Transverse colon (tissue), 4 donors: Measurements from ENCODE around the gene THADA. TPM values are rescaled to one million over a fixed set of nuclear protein-coding genes. Genes with fewer than 3 reads are reported as not detected.

ENCODE experiments used
- DNase-seq: peaks from one replicate; pipeline ENCODE4 v3.0.0-alpha.2; 2019
- H3K27ac ChIP-seq, 4 donors: fragments of 200-600 bp; sonication (generic); 2 replicates each; pipeline ENCODE4 v1.5.1; 2016 to 2018; ENCODE audit warnings: inconsistent platforms in 4 of 4
- H3K27me3 ChIP-seq: fragments of 200-600 bp; sonication (generic); 2 replicates; pipeline ENCODE4 v1.5.1; 2017; ENCODE audit warnings: inconsistent platforms
- H3K36me3 ChIP-seq, 4 donors: fragments of 200-600 bp; sonication (generic); 2 replicates each; pipeline ENCODE4 v1.5.1; 2017 to 2019; ENCODE audit warnings: inconsistent platforms in 4 of 4
- H3K4me1 ChIP-seq, 4 donors: fragments of 200-600 bp; sonication (generic); 2 replicates each; pipeline ENCODE4 v1.5.1; 2017 to 2020; ENCODE audit warnings: inconsistent platforms in 4 of 4
- H3K4me3 ChIP-seq, 4 donors: fragments of 200-600 bp; sonication (generic); 1 replicate in 1 of 4; 2 replicates in 3 of 4; pipeline versions ENCODE4 v1.5.1 to v1.6.1; 2017 to 2019; ENCODE audit warnings: inconsistent platforms in 4 of 4
- H3K9me3 ChIP-seq, 2 donors: fragments of 200-600 bp; sonication (generic); 2 replicates each; pipeline ENCODE4 v1.5.1; 2017 to 2019; ENCODE audit warnings: inconsistent platforms in 2 of 2
- CTCF ChIP-seq, 5 experiments: fragments of 200-600 bp in 3 of 5; fragments of 450-650 bp in 2 of 5; sonication (generic) in 3 of 5; IDR thresholded peaks; 1 replicate in 2 of 5; 2 replicates in 3 of 5; pipeline ENCODE4 v1.5.1; 2016 to 2017; ENCODE audit warnings: antibody characterized with exemption in 5 of 5, inconsistent platforms in 3 of 5, mild to moderate bottlenecking in 2 of 5, moderate library complexity in 1 of 5
- EP300 ChIP-seq: sonication (generic); formaldehyde crosslinking; IDR thresholded peaks from one replicate; pipeline ENCODE4 v1.6.1; 2017; ENCODE audit warnings: antibody characterized with exemption, low read depth
- POLR2A ChIP-seq: fragments of 450-650 bp; IDR thresholded peaks from one replicate; pipeline ENCODE4 v1.6.1; 2016; ENCODE audit warnings: antibody characterized with exemption, mild to moderate bottlenecking, moderate library complexity
- POLR2AphosphoS5 ChIP-seq, 3 donors: sonication (generic); formaldehyde crosslinking; IDR thresholded peaks; one replicate each; pipeline ENCODE4 v1.6.1; 2016; ENCODE audit warnings: antibody characterized with exemption in 3 of 3
- WGBS, 2 donors: methylation state at CpG; one replicate each; pipeline ENCODE4 v1.1.5; 2018; ENCODE audit warnings: low coverage in 1 of 2; 5-methylcytosine and 5-hydroxymethylcytosine counted together
- in situ Hi-C, 4 donors: fragments of 200-750 bp; cut with MboI; loops; one replicate each; pipeline versions ENCODE4 v1.15.0 to v1.15.1; 2017; ENCODE audit warnings: low sequenced_read_pairs in 3 of 4, low pct_ligation_motif_present in 1 of 4, low pct_unique_long_range_greater_than_20kb in 1 of 4
- intact Hi-C: fragments of 100-400 bp; cut with DNase I; formaldehyde crosslinking; loops from one replicate; pipeline ENCODE4 v1.15.1; 2023; ENCODE audit warnings: low total_unique reads
- total RNA-seq, 4 donors: library from RNA; depleted of rRNA; stranded (reverse); fragments of >200 nt; gene quantifications; one replicate each; pipeline ENCODE4 v1.1.0, GENCODE V29; 2016

Gene THADA
- total RNA-seq, 4 donors from 2014 or later = 21.7 to 78.6 (median 28.1) TPM

GRCh38 chr2:43268066-43268953 lies 327.5 kb downstream of the THADA start:
- TF ChIP-seq EP300 (no peak), CTCF (IDR thresholded peaks at IDR 0.05) (no peak), POLR2A (no peak), POLR2AphosphoS5 (IDR thresholded peaks at IDR 0.05) (no peak)
- Histone ChIP-seq H3K9me3 (no peaks in the 10 kb centered on the region), H3K4me1 (peaks cover 11 to 54% (median 30%) of the 10 kb centered on the region in 4 donors), H3K36me3 (no peaks in the 10 kb centered on the region), H3K4me3 (no peak overlapping the region), H3K27me3 (no peaks in the 10 kb centered on the region), H3K27ac (peak overlapping the region; percentile 81 to 86 (median 84))
- intact Hi-C loops (loop anchor here (10.0 kb wide), 1 partner anchor 186 kb away; no protein-coding TSS in a partner anchor), in situ Hi-C loops (loop anchor here in 1 of 4 donors (25.0 kb wide), 1 partner anchor 431 kb away; no protein-coding TSS in a partner anchor)
- no peak for DNase-seq
- WGBS, 2 donors = 82 to 83% methylated on average over 3 to 10 of the region's 10 CpGs

GRCh38 chr2:43267381-43267780 lies 328.5 kb downstream of the THADA start:
- Histone ChIP-seq H3K4me1 (peaks cover 11 to 54% (median 30%) of the 10 kb centered on the region in 4 donors), H3K27ac (peak overlapping the region; percentile 77 to 86 (median 84)), H3K36me3 (no peaks in the 10 kb centered on the region), H3K27me3 (no peaks in the 10 kb centered on the region), H3K4me3 (no peak overlapping the region), H3K9me3 (no peaks in the 10 kb centered on the region)
- TF ChIP-seq EP300 = no peak
- TF ChIP-seq CTCF (IDR thresholded peaks at IDR 0.05) = no peak
- no peak for TF ChIP-seq POLR2A
- no peak for TF ChIP-seq POLR2AphosphoS5 (IDR thresholded peaks at IDR 0.05)
- no peak for DNase-seq
- 80 to 95% methylated on average over 1 to 7 of the region's 7 CpGs for WGBS, 2 donors
- intact Hi-C loops (loop anchor here (10.0 kb wide), 1 partner anchor 187 kb away; no protein-coding TSS in a partner anchor), in situ Hi-C loops (loop anchor here in 1 of 4 donors (25.0 kb wide), 1 partner anchor 430 kb away; no protein-coding TSS in a partner anchor)

- Histone ChIP-seq H3K4me1 (peaks cover 11 to 54% (median 30%) of the 10 kb centered on the region in 4 donors), H3K9me3 (no peaks in the 10 kb centered on the region), H3K27me3 (no peaks in the 10 kb centered on the region), H3K36me3 (no peaks in the 10 kb centered on the region), H3K4me3 (no peak overlapping the region), H3K27ac (peak overlapping the region; percentile 77 to 86 (median 84))
- in situ Hi-C loops = loop anchor here in 1 of 4 donors (25.0 kb wide), 1 partner anchor 429 kb away; no protein-coding TSS in a partner anchor
- TF ChIP-seq POLR2AphosphoS5 (IDR thresholded peaks at IDR 0.05) = no peak
- TF ChIP-seq EP300 = no peak
- no peak for TF ChIP-seq CTCF (IDR thresholded peaks at IDR 0.05)
- TF ChIP-seq POLR2A = no peak
- intact Hi-C loops = loop anchor here (10.0 kb wide), 1 partner anchor 188 kb away; no protein-coding TSS in a partner anchor
- 75% methylated on average over 4 of the region's 4 CpGs; no CpG with 5 or more reads in 1 of the 2 donors for WGBS, 2 donors
- peak; percentile 43 for DNase-seq
Observed at GRCh38 chr2:43266711-43267111, 329.1 kb downstream of the THADA start.

- no peak overlapping the region for H3K4me3 ChIP-seq
- in situ Hi-C loops (loop anchor here in 1 of 4 donors (25.0 kb wide), 1 partner anchor 428 kb away; no protein-coding TSS in a partner anchor), intact Hi-C loops (loop anchor here (10.0 kb wide), 1 partner anchor 189 kb away; no protein-coding TSS in a partner anchor)
- H3K36me3 ChIP-seq = no peaks in the 10 kb centered on the region
- H3K9me3 ChIP-seq = no peaks in the 10 kb centered on the region
- 23 to 68% methylated on average over 3 to 9 of the region's 9 CpGs for WGBS, 2 donors
- H3K27me3 ChIP-seq = no peaks in the 10 kb centered on the region
- DNase-seq = no peak
- peak overlapping the region; percentile 77 to 86 (median 84) for H3K27ac ChIP-seq
- TF ChIP-seq EP300 (no peak), CTCF (IDR thresholded peaks at IDR 0.05) (no peak)
- H3K4me1 ChIP-seq = peaks cover 11 to 52% (median 27%) of the 10 kb centered on the region in 4 donors
Observed at GRCh38 chr2:43265421-43265820, 330.4 kb downstream of the THADA start.
